GM18951 (cell line): ENCODE data around the gene TES.

Experiments used
- POLR2A ChIP-seq: IDR thresholded peaks from 4 replicates; pipeline ENCODE4 v1.6.1; 2011; ENCODE audit warnings: mild to moderate bottlenecking; ENCODE audit not compliant: insufficient read length, insufficient read depth; ENCODE audit errors: extremely low read depth
- in situ Hi-C: fragments of 300-500 bp; cut with MboI; formaldehyde crosslinking; loops from one replicate; pipeline ENCODE4 v1.12.0; 2022; ENCODE audit warnings: low sequenced_read_pairs, mixed read lengths, inconsistent platforms; ENCODE audit not compliant: unreplicated experiment

TES gene

GRCh38 chr7:116222501-116222900, 12.2 kb downstream of the TES start:
- no peak for TF ChIP-seq POLR2A
- in situ Hi-C loops, result no loop called here

GRCh38 chr7:116223588-116223987, 13.2 kb downstream of the TES start:
- in situ Hi-C loops, result no loop called here
- TF ChIP-seq POLR2A, result no peak

GRCh38 chr7:116224492-116225098, 14.3 kb downstream of the TES start:
- no peak for TF ChIP-seq POLR2A
- in situ Hi-C loops, result no loop called here

- in situ Hi-C loops, result no loop called here
- TF ChIP-seq POLR2A, result no peak
Observed at GRCh38 chr7:116225860-116226259, 15.5 kb downstream of the TES start.

- in situ Hi-C loops, result no loop called here
Observed at GRCh38 chr7:116226664-116227063, 16.3 kb downstream of the TES start.

GRCh38 chr7:116227678-116228239, 17.4 kb downstream of the TES start:
- in situ Hi-C loops, result no loop called here
- TF ChIP-seq POLR2A, result no peak

More at GRCh38 chr7:116226664-116227063, 16.3 kb downstream of the TES start:
- TF ChIP-seq POLR2A, result no peak

GRCh38 chr7:116228241-116228640, 17.9 kb downstream of the TES start:
- in situ Hi-C loops, result no loop called here
- no peak for TF ChIP-seq POLR2A

- in situ Hi-C loops, result no loop called here
Observed at GRCh38 chr7:116229366-116229765, 19.0 kb downstream of the TES start.

GRCh38 chr7:116230191-116231005, 20.1 kb downstream of the TES start:
- in situ Hi-C loops, result loop anchor here (10.0 kb wide), 1 partner anchor 56 kb away; no protein-coding TSS in a partner anchor
- TF ChIP-seq POLR2A, result no peak

More at GRCh38 chr7:116229366-116229765, 19.0 kb downstream of the TES start:
- no peak for TF ChIP-seq POLR2A

GRCh38 chr7:116231543-116231942, 21.2 kb downstream of the TES start:
- no peak for TF ChIP-seq POLR2A
- in situ Hi-C loops, result loop anchor here (10.0 kb wide), 1 partner anchor 57 kb away; no protein-coding TSS in a partner anchor

- in situ Hi-C loops, result loop anchor here (10.0 kb wide), 1 partner anchor 57 kb away; no protein-coding TSS in a partner anchor
- TF ChIP-seq POLR2A, result no peak
Observed at GRCh38 chr7:116231949-116232348, 21.6 kb downstream of the TES start.

GRCh38 chr7:116232350-116232749, 22.0 kb downstream of the TES start:
- in situ Hi-C loops, result loop anchor here (10.0 kb wide), 1 partner anchor 58 kb away; no protein-coding TSS in a partner anchor
- no peak for TF ChIP-seq POLR2A

- no peak for TF ChIP-seq POLR2A
- in situ Hi-C loops, result loop anchor here (10.0 kb wide), 1 partner anchor 58 kb away; no protein-coding TSS in a partner anchor
Observed at GRCh38 chr7:116232920-116233319, 22.6 kb downstream of the TES start.

GRCh38 chr7:116234517-116235200, 24.3 kb downstream of the TES start:
- in situ Hi-C loops, result loop anchor here (10.0 kb wide), 1 partner anchor 60 kb away; no protein-coding TSS in a partner anchor
- TF ChIP-seq POLR2A, result no peak
